Stimulated activated naive B cell treated with anti-CD40 and anti-IgM and Interleukin-4, amounts not matched to agents 10 μg/mL and 1 μg/mL and 100 μg/mL, for 72 hours (primary cell): ENCODE results near the gene FSIP1.

Experiments used
- ATAC-seq, 2 donors: fragments of 150-1000 bp; cut with Tn5 transposase; replicated peaks; 2 replicates each; pipeline ENCODE4 v1.10.0; 2021; ENCODE audit warnings: moderate library complexity in 1 of 2
- DNase-seq: peaks from one replicate; pipeline ENCODE4 v3.0.0; 2021
- H3K27ac Mint-ChIP-seq: one replicate; pipeline ENCODE4 v1.8.0; 2022; ENCODE audit warnings: mild to moderate bottlenecking, mixed read lengths
- H3K27me3 Mint-ChIP-seq, 2 donors: one replicate each; pipeline ENCODE4 v1.8.0; 2022; ENCODE audit warnings: mixed read lengths in 2 of 2
- H3K36me3 Mint-ChIP-seq, 2 donors: one replicate each; pipeline ENCODE4 v1.8.0; 2022; ENCODE audit warnings: mixed read lengths in 2 of 2, mild to moderate bottlenecking in 1 of 2
- H3K4me1 Mint-ChIP-seq, 2 donors: one replicate each; pipeline ENCODE4 v1.8.0; 2022; ENCODE audit warnings: mixed read lengths in 2 of 2, mild to moderate bottlenecking in 1 of 2
- H3K4me3 Mint-ChIP-seq, 2 donors: one replicate each; pipeline ENCODE4 v1.8.0; 2022; ENCODE audit warnings: mild to moderate bottlenecking in 2 of 2, mixed read lengths in 2 of 2, moderate library complexity in 1 of 2
- H3K9me3 Mint-ChIP-seq, 2 donors: one replicate each; pipeline ENCODE4 v1.8.0; 2022; ENCODE audit warnings: mixed read lengths in 2 of 2, mild to moderate bottlenecking in 1 of 2

FSIP1 gene

GRCh38 chr15:39558421-39558820 lies 224.2 kb downstream of the FSIP1 start:
- Mint-ChIP-seq H3K27me3 (peaks cover 0 to 3% of the 10 kb centered on the region in 2 donors), H3K27ac (no peak overlapping the region)
- no peak for DNase-seq

GRCh38 chr15:39556461-39556860 lies 226.2 kb downstream of the FSIP1 start:
- Mint-ChIP-seq H3K27ac (no peak overlapping the region), H3K4me3 (no peak overlapping the region), H3K27me3 (peaks cover 2 to 8% of the 10 kb centered on the region in 2 donors), H3K4me1 (no peaks in the 10 kb centered on the region), H3K9me3 (no peaks in the 10 kb centered on the region), H3K36me3 (no peaks in the 10 kb centered on the region)
- no peak for ATAC-seq
- DNase-seq, result no peak

More at GRCh38 chr15:39558421-39558820, 224.2 kb downstream of the FSIP1 start:
- Mint-ChIP-seq H3K36me3 (no peaks in the 10 kb centered on the region), H3K9me3 (no peaks in the 10 kb centered on the region), H3K4me1 (no peaks in the 10 kb centered on the region), H3K4me3 (no peak overlapping the region)
- peak in 1 of 2 donors; percentile 14 for ATAC-seq

- peaks cover 6 to 12% of the 10 kb centered on the region in 2 donors for H3K27me3 Mint-ChIP-seq
- H3K4me3 Mint-ChIP-seq, result no peak overlapping the region
- DNase-seq (no peak), ATAC-seq (no peak)
- H3K9me3 Mint-ChIP-seq, result no peaks in the 10 kb centered on the region
- H3K4me1 Mint-ChIP-seq, result no peaks in the 10 kb centered on the region
- H3K36me3 Mint-ChIP-seq, result no peaks in the 10 kb centered on the region
- no peak overlapping the region for H3K27ac Mint-ChIP-seq
Measured at GRCh38 chr15:39555885-39556284, 226.8 kb downstream of the FSIP1 start.

- ATAC-seq (no peak), DNase-seq (no peak)
- Mint-ChIP-seq H3K36me3 (no peaks in the 10 kb centered on the region), H3K4me3 (no peak overlapping the region), H3K27me3 (peaks cover 6 to 12% of the 10 kb centered on the region in 2 donors), H3K9me3 (no peaks in the 10 kb centered on the region), H3K27ac (no peak overlapping the region), H3K4me1 (no peaks in the 10 kb centered on the region)
Measured at GRCh38 chr15:39554746-39555387, 227.8 kb downstream of the FSIP1 start.

- Mint-ChIP-seq H3K9me3 (no peaks in the 10 kb centered on the region), H3K27ac (no peak overlapping the region), H3K4me1 (no peaks in the 10 kb centered on the region), H3K27me3 (peaks cover 6 to 12% of the 10 kb centered on the region in 2 donors), H3K36me3 (no peaks in the 10 kb centered on the region), H3K4me3 (no peak overlapping the region)
- no peak for DNase-seq
- ATAC-seq, result no peak
Measured at GRCh38 chr15:39553947-39554693, 228.5 kb downstream of the FSIP1 start.

- Mint-ChIP-seq H3K4me1 (no peaks in the 10 kb centered on the region), H3K4me3 (no peak overlapping the region), H3K27me3 (peaks cover 6 to 12% of the 10 kb centered on the region in 2 donors), H3K9me3 (no peaks in the 10 kb centered on the region), H3K36me3 (no peaks in the 10 kb centered on the region), H3K27ac (no peak overlapping the region)
- DNase-seq (no peak), ATAC-seq (no peak)
Measured at GRCh38 chr15:39552556-39552955, 230.1 kb downstream of the FSIP1 start.

- Mint-ChIP-seq H3K4me1 (no peaks in the 10 kb centered on the region), H3K4me3 (no peak overlapping the region), H3K36me3 (no peaks in the 10 kb centered on the region), H3K27ac (no peak overlapping the region), H3K27me3 (peaks cover 6 to 12% of the 10 kb centered on the region in 2 donors), H3K9me3 (no peaks in the 10 kb centered on the region)
- DNase-seq, result no peak
- ATAC-seq, result no peak
Measured at GRCh38 chr15:39551476-39551875, 231.2 kb downstream of the FSIP1 start.
